GM12878 (cell line): ENCODE measurements around the gene ROBO4. TPM values are rescaled to one million over a fixed set of nuclear protein-coding genes. Genes with fewer than 3 reads are reported as not detected.

Source experiments
- CHD4 ChIP-seq: fragments of 200-600 bp; sonication (generic); IDR thresholded peaks from 2 replicates; pipeline ENCODE4 v1.6.1; 2016; ENCODE audit warnings: mild to moderate bottlenecking
- DPF2 ChIP-seq: fragments of 450-650 bp; IDR thresholded peaks from 2 replicates; pipeline ENCODE4 v1.6.1; 2017; ENCODE audit warnings: mild to moderate bottlenecking
- ETV6 ChIP-seq, 2 experiments: fragments of 450-650 bp in 1 of 2; IDR thresholded peaks in 1 of 2; conservative IDR thresholded peaks in 1 of 2; 2 replicates each; pipeline ENCODE4 v1.6.1; 2014; ENCODE audit warnings: antibody characterized with exemption in 1 of 2, borderline replicate concordance in 1 of 2, low read depth in 1 of 2, mild to moderate bottlenecking in 1 of 2, moderate library complexity in 1 of 2
- MTA3 ChIP-seq: IDR thresholded peaks from 2 replicates; pipeline ENCODE4 v1.6.1; 2012; ENCODE audit warnings: low read length, inconsistent platforms, borderline replicate concordance
- MXI1 ChIP-seq: fragments of 150-350 bp; IDR thresholded peaks from 2 replicates; pipeline ENCODE4 v1.6.1; 2011; ENCODE audit warnings: low read depth, mild to moderate bottlenecking, inconsistent platforms, low read length, improper control_type of control experiment
- NFYB ChIP-seq: IDR thresholded peaks from 2 replicates; pipeline ENCODE4 v1.6.1; 2011; ENCODE audit warnings: low read depth, mild to moderate bottlenecking, low read length, improper control_type of control experiment, moderate library complexity; ENCODE audit not compliant: insufficient read depth
- POLR2AphosphoS2 ChIP-seq: IDR thresholded peaks from 2 replicates; pipeline ENCODE4 v1.6.1; 2011; ENCODE audit warnings: low read depth, mild to moderate bottlenecking, low read length, improper control_type of control experiment, moderate library complexity
- POU2F2 ChIP-seq: IDR thresholded peaks from 3 replicates; pipeline ENCODE4 v1.6.1; 2011; ENCODE audit warnings: low read depth, mild to moderate bottlenecking, low read length, borderline replicate concordance
- TCF3 ChIP-seq: IDR thresholded peaks from 2 replicates; pipeline ENCODE4 v1.6.1; 2012; ENCODE audit warnings: low read depth, mild to moderate bottlenecking, low read length, borderline replicate concordance; ENCODE audit not compliant: insufficient read depth
- polyA plus RNA-seq, 11 experiments: library from polyadenylated mRNA; depleted of rRNA in 4 of 11; unstranded in 6 of 11; stranded (reverse) in 5 of 11; fragments of >200 nt; fragmentation: Nextera tagmentation in 4 of 11; fragmentation: Illumina TruSeq in 1 of 11; extraction: Ambion mirVana in 4 of 11; extraction: Trizol in 1 of 11; gene quantifications; 1 replicate in 1 of 11; 2 replicates in 10 of 11; pipeline versions ENCODE4 v1.2.1 to v1.2.3, GENCODE V29; 2011 to 2016; ENCODE audit warnings: inconsistent platforms in 2 of 11, missing spikeins in 2 of 11, low read depth in 1 of 11
- total RNA-seq, 4 experiments: library from RNA; depleted of rRNA in 3 of 4; stranded (reverse); fragments of >200 nt in 3 of 4; fragmentation: Illumina TruSeq in 1 of 4; extraction: Trizol in 1 of 4; gene quantifications; 2 replicates each; pipeline versions ENCODE4 v1.2.1 to v1.2.3, GENCODE V29; 2013 to 2021
- TF ChIP-seq, protein P1 (sequence below), 3 experiments: IDR thresholded peaks in 2 of 3; conservative IDR thresholded peaks in 1 of 3; 2 replicates each; pipeline ENCODE4 v1.5.1; 2011; ENCODE audit warnings: low read depth in 3 of 3, low read length in 3 of 3, mild to moderate bottlenecking in 3 of 3, control low read depth in 2 of 3, moderate library complexity in 2 of 3, inconsistent platforms in 1 of 3, mixed read lengths in 1 of 3; ENCODE audit not compliant: control insufficient read depth in 2 of 3, insufficient read depth in 1 of 3; ENCODE audit errors: extremely low read depth in 1 of 3
- TF ChIP-seq, protein P2 (sequence below): fragments of 450-650 bp; formaldehyde crosslinking; IDR thresholded peaks from 2 replicates; pipeline ENCODE4 v1.5.0; 2022; ENCODE audit warnings: mild to moderate bottlenecking, missing genetic modification characterization

The ROBO4 gene
- total and polyA plus RNA-seq, 10 of the 15 experiments (the other 5 are each of a cell fraction or from before 2014, with no cell fraction given) = not detected

DNA sequence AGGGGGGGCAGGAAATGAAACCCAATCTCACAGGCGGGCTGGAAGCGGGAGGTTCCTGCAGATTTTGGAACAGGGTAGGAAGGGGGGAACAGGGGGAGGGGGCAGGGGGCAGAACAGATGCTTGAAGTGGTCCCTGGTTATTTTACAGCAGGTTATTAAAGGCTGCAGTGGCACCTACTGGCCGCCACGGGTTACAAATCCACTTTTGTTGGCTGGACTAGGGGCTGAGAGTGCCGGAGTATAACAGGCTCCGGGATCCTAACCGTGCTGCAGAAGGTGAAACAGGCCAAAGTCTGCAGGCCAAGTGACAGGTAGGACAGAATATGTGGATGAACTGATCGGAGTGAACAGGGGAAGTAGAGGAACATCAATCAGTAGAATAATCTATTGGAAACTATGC, 30.0 kb downstream of the ROBO4 start (continued):
- TF ChIP-seq, protein P1, sequence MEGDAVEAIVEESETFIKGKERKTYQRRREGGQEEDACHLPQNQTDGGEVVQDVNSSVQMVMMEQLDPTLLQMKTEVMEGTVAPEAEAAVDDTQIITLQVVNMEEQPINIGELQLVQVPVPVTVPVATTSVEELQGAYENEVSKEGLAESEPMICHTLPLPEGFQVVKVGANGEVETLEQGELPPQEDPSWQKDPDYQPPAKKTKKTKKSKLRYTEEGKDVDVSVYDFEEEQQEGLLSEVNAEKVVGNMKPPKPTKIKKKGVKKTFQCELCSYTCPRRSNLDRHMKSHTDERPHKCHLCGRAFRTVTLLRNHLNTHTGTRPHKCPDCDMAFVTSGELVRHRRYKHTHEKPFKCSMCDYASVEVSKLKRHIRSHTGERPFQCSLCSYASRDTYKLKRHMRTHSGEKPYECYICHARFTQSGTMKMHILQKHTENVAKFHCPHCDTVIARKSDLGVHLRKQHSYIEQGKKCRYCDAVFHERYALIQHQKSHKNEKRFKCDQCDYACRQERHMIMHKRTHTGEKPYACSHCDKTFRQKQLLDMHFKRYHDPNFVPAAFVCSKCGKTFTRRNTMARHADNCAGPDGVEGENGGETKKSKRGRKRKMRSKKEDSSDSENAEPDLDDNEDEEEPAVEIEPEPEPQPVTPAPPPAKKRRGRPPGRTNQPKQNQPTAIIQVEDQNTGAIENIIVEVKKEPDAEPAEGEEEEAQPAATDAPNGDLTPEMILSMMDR (IDR thresholded peaks at IDR 0.05 in 2 of 3, conservative IDR thresholded peaks at IDR 0.05 in 1 of 3; ENCODE audit: control insufficient read depth in 2 of 3, extremely low read depth in 1 of 3, insufficient read depth in 1 of 3, low read depth in 3 of 3, low read length in 3 of 3) = peak; percentile 33 to 46 (median 36); a peak in 4 of 6 replicates
- TF ChIP-seq MTA3 (no peak), MXI1 (no peak), TCF3 (no peak), CHD4 (no peak), NFYB (no peak), POU2F2 (no peak), POLR2AphosphoS2 (no peak), ETV6 (conservative IDR thresholded peaks at IDR 0.05 in 1 of 2, IDR thresholded peaks at IDR 0.05 in 1 of 2; ENCODE audit: borderline replicate concordance in 1 of 2, low read depth in 1 of 2) (no peak), DPF2 (no peak)
- TF ChIP-seq, protein P2, sequence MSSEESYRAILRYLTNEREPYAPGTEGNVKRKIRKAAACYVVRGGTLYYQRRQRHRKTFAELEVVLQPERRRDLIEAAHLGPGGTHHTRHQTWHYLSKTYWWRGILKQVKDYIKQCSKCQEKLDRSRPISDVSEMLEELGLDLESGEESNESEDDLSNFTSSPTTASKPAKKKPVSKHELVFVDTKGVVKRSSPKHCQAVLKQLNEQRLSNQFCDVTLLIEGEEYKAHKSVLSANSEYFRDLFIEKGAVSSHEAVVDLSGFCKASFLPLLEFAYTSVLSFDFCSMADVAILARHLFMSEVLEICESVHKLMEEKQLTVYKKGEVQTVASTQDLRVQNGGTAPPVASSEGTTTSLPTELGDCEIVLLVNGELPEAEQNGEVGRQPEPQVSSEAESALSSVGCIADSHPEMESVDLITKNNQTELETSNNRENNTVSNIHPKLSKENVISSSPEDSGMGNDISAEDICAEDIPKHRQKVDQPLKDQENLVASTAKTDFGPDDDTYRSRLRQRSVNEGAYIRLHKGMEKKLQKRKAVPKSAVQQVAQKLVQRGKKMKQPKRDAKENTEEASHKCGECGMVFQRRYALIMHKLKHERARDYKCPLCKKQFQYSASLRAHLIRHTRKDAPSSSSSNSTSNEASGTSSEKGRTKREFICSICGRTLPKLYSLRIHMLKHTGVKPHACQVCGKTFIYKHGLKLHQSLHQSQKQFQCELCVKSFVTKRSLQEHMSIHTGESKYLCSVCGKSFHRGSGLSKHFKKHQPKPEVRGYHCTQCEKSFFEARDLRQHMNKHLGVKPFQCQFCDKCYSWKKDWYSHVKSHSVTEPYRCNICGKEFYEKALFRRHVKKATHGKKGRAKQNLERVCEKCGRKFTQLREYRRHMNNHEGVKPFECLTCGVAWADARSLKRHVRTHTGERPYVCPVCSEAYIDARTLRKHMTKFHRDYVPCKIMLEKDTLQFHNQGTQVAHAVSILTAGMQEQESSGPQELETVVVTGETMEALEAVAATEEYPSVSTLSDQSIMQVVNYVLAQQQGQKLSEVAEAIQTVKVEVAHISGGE (CRISPR knock-in tag) = no peak
